Neural progenitor cell (in vitro differentiated cells): ENCODE measurements around the gene DEAF1.

Experiments used
- CTCF ChIP-seq: fragments of 200-600 bp; sonication (generic); IDR thresholded peaks from 2 replicates; pipeline ENCODE4 v1.5.1; 2017; ENCODE audit warnings: antibody characterized with exemption, mild to moderate bottlenecking
- EZH2 ChIP-seq: fragments of 200-600 bp; sonication (generic); IDR thresholded peaks from 2 replicates; pipeline ENCODE4 v1.6.1; 2017; ENCODE audit warnings: antibody characterized with exemption, mild to moderate bottlenecking, moderate library complexity

- TF ChIP-seq CTCF (no peak), EZH2 (no peak)
These were observed 88.8 kb downstream of the DEAF1 start for GRCh38 chr11:606245-606644.
